A673 (cell line): ENCODE data around the gene TEX10.

ENCODE experiments used
- EZH2 ChIP-seq: fragments of 200-600 bp; sonication (generic); IDR thresholded peaks from 2 replicates; pipeline ENCODE4 v1.6.1; 2017; ENCODE audit warnings: borderline replicate concordance, low read depth, mild to moderate bottlenecking, mixed read lengths, antibody characterized with exemption, low read length; ENCODE audit not compliant: poor library complexity, severe bottlenecking
- TF ChIP-seq, protein P1 (sequence below): fragments of 300-800, 200-600 bp; sonication (generic); conservative IDR thresholded peaks from 2 replicates; pipeline ENCODE4 v1.5.1; 2017; ENCODE audit warnings: low read depth, mild to moderate bottlenecking, antibody characterized with exemption, low read length, moderate library complexity, mixed read lengths

DNA sequence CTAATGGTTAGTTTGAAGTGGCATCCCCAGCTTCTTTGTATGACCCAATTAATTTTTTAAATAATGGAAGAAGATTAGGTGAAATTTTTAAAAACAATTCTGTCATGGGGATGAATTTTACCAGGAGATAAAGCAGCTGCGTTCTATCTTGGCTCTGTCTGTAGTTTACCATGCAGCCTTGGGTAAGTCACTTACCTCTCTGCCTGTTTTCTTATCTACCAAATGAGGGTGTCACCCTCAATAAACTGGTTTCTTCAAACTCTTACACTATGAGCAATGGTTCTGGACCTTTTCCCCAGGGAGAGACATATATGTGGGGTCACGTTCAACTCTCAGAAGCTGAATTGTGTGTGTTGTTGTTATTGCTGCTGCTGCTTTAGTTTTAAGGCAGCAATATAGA lies 71.7 kb downstream of the TEX10 start:
- TF ChIP-seq EZH2, result no peak
- TF ChIP-seq, protein P1, sequence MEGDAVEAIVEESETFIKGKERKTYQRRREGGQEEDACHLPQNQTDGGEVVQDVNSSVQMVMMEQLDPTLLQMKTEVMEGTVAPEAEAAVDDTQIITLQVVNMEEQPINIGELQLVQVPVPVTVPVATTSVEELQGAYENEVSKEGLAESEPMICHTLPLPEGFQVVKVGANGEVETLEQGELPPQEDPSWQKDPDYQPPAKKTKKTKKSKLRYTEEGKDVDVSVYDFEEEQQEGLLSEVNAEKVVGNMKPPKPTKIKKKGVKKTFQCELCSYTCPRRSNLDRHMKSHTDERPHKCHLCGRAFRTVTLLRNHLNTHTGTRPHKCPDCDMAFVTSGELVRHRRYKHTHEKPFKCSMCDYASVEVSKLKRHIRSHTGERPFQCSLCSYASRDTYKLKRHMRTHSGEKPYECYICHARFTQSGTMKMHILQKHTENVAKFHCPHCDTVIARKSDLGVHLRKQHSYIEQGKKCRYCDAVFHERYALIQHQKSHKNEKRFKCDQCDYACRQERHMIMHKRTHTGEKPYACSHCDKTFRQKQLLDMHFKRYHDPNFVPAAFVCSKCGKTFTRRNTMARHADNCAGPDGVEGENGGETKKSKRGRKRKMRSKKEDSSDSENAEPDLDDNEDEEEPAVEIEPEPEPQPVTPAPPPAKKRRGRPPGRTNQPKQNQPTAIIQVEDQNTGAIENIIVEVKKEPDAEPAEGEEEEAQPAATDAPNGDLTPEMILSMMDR, result no peak
